DND-41 (cell line): ENCODE measurements around the gene DOCK4.

Source experiments
- EZH2 ChIP-seq: IDR thresholded peaks from 3 replicates; pipeline ENCODE4 v1.6.1; 2012; ENCODE audit warnings: borderline replicate concordance, low read depth, mild to moderate bottlenecking, moderate library complexity, low read length, inconsistent platforms; ENCODE audit not compliant: severe bottlenecking
- TF ChIP-seq, protein P1 (sequence below): IDR thresholded peaks from 2 replicates; pipeline ENCODE4 v1.5.1; 2012; ENCODE audit warnings: borderline replicate concordance, low read length, moderate library complexity, mild to moderate bottlenecking; ENCODE audit not compliant: poor library complexity, severe bottlenecking; ENCODE audit errors: extremely low read depth

DNA sequence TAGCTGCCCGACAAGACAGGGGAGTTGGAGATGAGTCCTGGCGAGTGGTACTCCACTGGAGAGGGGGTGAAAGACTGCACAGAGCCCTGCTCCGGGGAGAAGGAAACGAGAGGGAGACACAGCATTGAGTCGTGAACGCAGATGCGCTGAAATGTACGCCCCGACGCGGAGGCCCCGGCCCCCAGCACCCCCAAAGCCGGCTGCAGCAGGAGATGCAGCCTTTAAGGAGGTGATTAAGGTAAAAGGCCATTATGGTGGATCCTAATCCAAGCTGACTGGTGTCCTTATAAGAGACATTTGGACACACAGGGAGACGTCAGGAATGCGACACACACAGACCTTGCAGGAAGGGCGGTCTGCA is 477.6 kb downstream of the DOCK4 start:
- TF ChIP-seq, protein P1, sequence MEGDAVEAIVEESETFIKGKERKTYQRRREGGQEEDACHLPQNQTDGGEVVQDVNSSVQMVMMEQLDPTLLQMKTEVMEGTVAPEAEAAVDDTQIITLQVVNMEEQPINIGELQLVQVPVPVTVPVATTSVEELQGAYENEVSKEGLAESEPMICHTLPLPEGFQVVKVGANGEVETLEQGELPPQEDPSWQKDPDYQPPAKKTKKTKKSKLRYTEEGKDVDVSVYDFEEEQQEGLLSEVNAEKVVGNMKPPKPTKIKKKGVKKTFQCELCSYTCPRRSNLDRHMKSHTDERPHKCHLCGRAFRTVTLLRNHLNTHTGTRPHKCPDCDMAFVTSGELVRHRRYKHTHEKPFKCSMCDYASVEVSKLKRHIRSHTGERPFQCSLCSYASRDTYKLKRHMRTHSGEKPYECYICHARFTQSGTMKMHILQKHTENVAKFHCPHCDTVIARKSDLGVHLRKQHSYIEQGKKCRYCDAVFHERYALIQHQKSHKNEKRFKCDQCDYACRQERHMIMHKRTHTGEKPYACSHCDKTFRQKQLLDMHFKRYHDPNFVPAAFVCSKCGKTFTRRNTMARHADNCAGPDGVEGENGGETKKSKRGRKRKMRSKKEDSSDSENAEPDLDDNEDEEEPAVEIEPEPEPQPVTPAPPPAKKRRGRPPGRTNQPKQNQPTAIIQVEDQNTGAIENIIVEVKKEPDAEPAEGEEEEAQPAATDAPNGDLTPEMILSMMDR = no peak
- TF ChIP-seq EZH2 = no peak
